Measurements from ENCODE around the gene BOC. TPM values are rescaled to one million over a fixed set of nuclear protein-coding genes. Genes with fewer than 3 reads are reported as not detected.

The BOC gene
- total RNA-seq, 1 donor from 2014 or later = 70.1 TPM

DNA sequence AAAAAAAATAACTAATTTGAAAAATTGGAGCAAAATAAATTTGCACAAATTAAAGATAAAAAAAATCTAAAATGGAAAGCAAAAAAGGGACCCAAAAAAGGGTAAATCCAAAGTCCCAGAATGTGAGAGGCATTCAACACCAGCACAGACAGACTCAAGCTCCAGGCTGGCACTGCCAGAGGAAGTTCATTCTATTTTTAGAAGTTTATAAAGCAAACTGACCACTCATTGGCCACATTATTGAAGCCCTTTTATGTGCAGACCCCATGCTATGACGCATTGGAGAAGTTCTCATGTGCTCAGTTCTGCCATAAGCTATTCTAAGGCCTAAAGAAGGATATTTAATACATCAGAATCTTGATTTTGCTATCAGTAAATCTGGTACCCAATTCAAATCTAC, 17.6 kb upstream of the BOC start:
- DNase-seq = no peak

- no peak for DNase-seq
These were observed 16.4 kb upstream of the BOC start for GRCh38 chr3:113194823-113195401.

DNA sequence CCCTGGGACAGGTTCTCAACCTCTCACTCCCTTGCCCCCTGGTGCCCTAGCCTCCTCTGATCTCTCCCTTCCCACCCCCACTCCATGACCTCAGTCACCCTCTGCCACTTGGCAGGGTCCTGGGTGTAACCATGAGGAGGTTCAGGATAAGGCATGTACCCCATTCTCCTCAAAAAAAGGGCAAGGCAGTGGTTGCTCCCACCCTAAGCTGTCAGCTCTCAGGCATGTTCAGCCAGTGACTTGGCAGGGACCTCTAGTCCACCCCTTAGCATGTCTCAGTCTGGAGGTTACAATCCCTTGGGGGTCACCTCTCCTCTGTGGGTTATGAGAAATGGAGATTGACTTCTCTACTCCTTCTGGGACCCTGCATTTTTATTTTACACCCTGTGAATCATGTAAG, 11.0 kb upstream of the BOC start:
- no peak for DNase-seq

DNA sequence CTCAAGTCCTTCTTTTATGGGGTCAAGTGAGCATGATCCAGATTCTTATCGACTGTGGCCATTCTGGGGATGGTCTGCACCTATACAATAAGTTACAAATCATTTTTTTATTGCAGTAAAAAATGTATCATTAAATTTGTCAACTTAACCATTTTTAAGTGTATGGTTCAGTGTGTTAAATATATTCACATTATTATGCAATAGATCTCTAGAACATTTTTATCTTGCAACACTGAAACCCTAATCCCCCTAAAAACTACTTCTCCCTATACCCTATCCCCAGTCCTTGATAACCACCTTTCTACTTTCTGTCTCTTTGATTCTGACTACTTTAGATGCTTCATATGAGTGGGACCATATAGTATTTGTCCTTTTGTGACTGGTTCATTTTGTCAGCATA, 10.4 kb upstream of the BOC start:
- DNase-seq = no peak

- no peak for DNase-seq
These were observed 7.0 kb upstream of the BOC start for GRCh38 chr3:113204371-113204770.

DNA sequence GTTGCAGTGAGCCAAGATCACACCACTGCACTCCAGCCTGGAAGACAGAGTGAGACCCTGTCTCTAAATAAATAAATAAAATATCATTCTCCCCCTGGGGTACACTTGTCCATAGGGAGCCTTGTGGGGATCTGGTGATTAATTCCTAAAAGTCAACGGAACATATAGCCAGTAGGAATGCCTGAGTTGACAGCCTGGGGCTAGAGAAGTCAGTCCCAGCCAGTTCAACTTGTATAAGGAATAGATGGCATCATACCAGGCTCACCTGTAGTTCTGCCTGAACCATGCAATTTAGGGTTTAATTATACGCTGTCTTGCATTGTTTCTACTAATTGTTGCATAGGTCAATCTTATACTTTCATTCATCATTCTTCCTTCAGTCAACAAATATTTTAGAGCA, 5.9 kb upstream of the BOC start:
- no peak for DNase-seq

- DNase-seq = no peak
These were observed 590 bp upstream of the BOC start for GRCh38 chr3:113210604-113211329.

- DNase-seq = no peak
These were observed 940 bp downstream of the BOC start for GRCh38 chr3:113212150-113212843.

GRCh38 chr3:113212844-113213375, 1.6 kb downstream of the BOC start:
- peak; percentile 29 for DNase-seq

- DNase-seq = no peak
These were observed 2.7 kb downstream of the BOC start for GRCh38 chr3:113213896-113214587.

- DNase-seq = peak; percentile 83
These were observed 3.7 kb downstream of the BOC start for GRCh38 chr3:113214917-113215595.

DNA sequence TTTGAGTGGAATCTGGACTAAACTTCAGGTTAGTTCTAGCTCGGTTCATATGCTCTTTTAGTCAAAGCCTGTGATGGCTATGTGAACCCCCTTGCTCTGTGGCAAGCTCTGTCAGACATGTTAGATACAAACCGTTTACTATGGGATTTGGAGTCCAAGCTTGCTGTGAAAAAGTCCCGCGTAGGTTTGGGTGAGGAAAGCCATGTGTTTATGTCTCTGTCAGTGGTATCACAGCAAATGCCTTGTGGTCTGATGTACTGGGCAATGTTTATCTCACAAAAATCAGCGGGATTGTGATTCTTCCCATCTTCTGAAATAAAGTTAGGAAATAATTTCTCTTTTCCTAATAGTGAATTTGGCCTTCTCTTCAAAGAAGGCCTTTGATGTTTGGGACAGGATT, 5.0 kb downstream of the BOC start:
- DNase-seq = no peak

DNA sequence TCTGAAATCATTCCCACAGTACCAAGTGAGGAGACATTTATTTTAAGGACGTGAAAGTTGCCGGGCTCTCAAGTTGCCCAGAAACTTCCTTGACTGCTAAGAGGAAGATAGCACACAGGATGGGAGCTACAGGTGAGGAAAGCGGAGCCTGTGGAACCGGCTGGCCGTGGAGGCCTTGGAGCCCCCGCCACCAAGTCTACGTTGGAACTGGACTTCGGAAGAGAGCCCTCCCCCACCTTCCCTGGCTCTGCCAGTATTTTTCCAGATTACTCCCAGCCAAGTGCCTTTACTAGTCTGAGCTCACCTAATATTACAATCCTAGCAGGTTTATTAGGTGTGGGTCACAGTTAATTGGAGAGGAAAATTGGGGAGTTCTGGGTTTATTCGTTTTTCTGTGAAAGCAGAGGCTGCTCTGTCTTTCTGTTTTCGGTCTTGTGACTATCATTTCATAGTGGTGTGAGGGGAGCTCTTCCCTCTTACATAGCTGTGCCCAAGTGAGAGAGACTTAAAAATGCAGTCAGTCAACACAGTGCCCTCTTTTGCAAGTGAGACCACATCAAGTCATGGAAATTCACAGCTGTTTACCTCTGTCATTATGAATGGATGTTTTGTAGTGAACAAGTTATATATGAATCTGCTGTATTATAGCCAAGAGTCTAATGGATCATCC, 6.8 kb downstream of the BOC start:
- no peak for DNase-seq

DNA sequence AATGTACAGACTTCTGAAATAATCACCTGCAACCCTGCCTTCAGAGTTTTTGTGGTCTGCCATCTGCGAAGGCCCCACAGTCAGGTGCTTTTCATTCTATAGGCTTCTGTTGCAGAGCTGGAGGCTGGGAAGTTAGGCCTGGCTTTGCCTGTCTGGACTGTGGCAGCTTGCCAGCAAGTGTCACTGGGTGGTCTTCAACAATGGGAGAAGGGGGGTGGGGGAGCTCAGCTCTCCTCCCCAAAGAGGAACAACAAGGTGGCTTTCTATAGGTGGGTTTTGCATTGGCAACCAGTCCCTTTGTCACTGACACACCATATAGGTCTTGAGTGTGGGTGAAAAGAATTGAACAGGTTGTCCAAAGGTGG, 7.3 kb downstream of the BOC start:
- no peak for DNase-seq

- DNase-seq = no peak
These were observed 8.4 kb downstream of the BOC start for GRCh38 chr3:113219605-113220300.

- no peak for DNase-seq
These were observed 9.4 kb downstream of the BOC start for GRCh38 chr3:113220721-113221120.

- no peak for DNase-seq
These were observed 10.4 kb downstream of the BOC start for GRCh38 chr3:113221721-113222257.

DNA sequence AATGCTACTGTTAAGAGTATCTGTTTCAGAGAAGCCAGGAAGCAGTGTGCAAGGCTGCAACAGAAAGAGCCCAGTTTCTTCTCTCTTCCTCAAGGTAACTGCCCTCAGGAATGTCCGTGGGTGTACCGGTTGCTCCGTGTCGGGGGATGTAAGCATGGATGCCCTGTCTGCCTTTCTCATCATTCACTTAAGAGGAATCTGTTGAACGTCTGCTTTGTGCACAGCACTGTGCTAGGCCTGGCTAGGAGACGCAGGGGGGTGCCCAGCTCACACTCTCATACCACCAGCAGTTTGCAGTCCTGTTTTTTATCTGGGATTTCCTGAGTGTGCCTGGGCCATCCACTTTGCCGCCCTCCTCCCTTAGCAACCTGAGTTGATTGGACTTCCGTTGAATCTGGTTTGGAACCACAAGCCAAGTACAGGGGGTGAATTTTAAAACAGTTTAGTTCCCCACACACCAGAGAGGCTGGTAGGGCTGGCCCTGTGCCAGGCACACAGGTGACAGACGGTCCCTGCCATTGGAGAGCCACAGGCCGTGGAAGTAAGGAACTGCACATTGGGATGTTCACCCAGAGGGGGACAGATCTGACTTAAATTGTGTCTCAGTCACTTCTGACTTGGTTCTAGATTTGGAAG, 11.2 kb downstream of the BOC start:
- no peak for DNase-seq

GRCh38 chr3:113223475-113224281, 12.3 kb downstream of the BOC start:
- no peak for DNase-seq
